Activated CD8-positive, alpha-beta memory T cell treated with anti-CD3 and anti-CD28 coated beads, Interleukin-2, amount 50 U/mL, for 4 hours (primary cell): ENCODE measurements around the gene RBM44.

Source experiments
- DNase-seq: peaks from one replicate; pipeline ENCODE4 v3.0.0-alpha.2; 2020

RBM44 gene

GRCh38 chr2:237872178-237872887 is 73.8 kb downstream of the RBM44 start:
- DNase-seq: no peak

GRCh38 chr2:237873421-237873831 is 74.8 kb downstream of the RBM44 start:
- DNase-seq: no peak

DNA sequence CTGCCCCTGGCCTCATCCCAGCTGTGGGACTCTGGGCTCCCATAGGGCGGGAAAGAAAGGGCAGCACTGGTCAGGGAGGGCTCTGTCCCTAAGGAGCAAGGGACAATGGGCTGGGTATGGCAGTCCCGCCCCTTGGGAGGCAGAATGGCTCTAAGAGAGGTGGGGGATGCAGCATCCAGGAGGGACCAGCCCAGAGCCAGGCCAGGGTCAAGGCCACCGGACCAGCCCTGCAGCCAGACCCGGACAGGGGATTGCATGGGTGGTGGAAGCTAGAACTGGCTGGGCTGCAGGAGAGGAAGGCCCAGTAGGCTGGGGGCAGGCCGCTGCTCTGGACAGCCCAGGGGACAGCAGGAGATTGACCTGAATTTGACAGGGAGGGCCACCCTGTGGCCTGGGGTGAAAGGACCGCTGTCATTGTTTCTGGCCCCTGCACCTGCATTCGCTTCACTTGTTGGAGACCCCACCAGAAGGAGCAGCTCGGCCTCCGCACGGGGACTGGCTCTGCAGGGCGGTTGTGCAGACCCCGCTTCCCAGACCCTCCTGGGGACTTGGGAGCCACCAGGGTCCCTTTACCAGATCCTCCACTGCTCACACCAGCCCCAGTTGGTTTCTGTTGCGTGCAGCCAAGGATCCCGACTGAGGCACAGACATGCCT is 75.4 kb downstream of the RBM44 start:
- DNase-seq: no peak

- no peak for DNase-seq
These were observed 76.1 kb downstream of the RBM44 start for GRCh38 chr2:237874585-237875161.

GRCh38 chr2:237875256-237876060 is 76.9 kb downstream of the RBM44 start:
- no peak for DNase-seq

- DNase-seq: no peak
These were observed 77.5 kb downstream of the RBM44 start for GRCh38 chr2:237876061-237876526.

GRCh38 chr2:237876532-237876931 is 78.0 kb downstream of the RBM44 start:
- no peak for DNase-seq

GRCh38 chr2:237876951-237877491 is 78.4 kb downstream of the RBM44 start:
- DNase-seq: no peak

GRCh38 chr2:237877576-237878307 is 79.2 kb downstream of the RBM44 start:
- no peak for DNase-seq

GRCh38 chr2:237878321-237879057 is 79.9 kb downstream of the RBM44 start:
- no peak for DNase-seq

GRCh38 chr2:237879058-237879430 is 80.5 kb downstream of the RBM44 start:
- DNase-seq: no peak

GRCh38 chr2:237879991-237880560 is 81.5 kb downstream of the RBM44 start:
- no peak for DNase-seq

GRCh38 chr2:237882510-237883481 is 84.2 kb downstream of the RBM44 start:
- DNase-seq: no peak

- no peak for DNase-seq
These were observed 85.4 kb downstream of the RBM44 start for GRCh38 chr2:237883951-237884446.

- DNase-seq: no peak
These were observed 86.1 kb downstream of the RBM44 start for GRCh38 chr2:237884681-237885080.

DNA sequence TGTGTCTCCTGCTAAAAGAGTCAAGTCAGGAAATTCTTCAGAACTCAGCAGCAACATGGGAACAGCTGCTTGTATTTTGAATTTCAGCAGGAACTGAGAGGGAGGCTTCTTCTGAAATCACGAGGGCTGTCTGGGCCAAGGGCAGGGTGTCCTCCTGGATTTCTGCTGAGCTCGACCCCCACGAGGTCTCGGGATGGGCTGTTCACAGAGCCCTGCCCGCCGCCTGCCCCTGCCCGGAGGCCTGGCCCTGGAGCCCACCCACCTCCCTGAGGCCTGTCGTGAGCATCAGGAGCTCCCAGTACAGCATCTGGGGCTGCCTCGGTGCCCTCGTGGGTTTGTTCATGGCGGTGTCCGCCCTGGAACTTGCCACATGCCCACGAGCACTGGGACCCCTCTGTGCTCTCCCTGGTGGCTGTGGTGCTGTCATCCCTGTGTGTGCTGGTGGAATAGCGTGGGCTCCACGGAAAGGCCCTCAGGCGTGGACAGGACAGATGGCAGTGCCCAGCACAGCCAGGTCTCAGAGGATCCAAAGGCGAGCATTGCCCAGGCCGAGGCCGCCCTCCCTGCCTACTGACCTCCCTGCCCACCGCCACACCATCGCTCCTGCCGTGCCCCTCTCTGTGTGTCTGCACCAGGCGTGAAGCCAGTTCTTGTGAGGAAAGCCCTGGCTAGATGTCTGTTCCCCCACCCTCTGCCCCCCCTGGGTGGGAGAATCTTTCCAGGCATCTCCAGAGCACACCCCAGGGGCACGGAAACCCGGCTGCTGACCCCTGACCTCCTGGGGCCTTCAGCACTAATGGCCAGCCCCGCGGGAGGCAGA is 86.7 kb downstream of the RBM44 start:
- no peak for DNase-seq

DNA sequence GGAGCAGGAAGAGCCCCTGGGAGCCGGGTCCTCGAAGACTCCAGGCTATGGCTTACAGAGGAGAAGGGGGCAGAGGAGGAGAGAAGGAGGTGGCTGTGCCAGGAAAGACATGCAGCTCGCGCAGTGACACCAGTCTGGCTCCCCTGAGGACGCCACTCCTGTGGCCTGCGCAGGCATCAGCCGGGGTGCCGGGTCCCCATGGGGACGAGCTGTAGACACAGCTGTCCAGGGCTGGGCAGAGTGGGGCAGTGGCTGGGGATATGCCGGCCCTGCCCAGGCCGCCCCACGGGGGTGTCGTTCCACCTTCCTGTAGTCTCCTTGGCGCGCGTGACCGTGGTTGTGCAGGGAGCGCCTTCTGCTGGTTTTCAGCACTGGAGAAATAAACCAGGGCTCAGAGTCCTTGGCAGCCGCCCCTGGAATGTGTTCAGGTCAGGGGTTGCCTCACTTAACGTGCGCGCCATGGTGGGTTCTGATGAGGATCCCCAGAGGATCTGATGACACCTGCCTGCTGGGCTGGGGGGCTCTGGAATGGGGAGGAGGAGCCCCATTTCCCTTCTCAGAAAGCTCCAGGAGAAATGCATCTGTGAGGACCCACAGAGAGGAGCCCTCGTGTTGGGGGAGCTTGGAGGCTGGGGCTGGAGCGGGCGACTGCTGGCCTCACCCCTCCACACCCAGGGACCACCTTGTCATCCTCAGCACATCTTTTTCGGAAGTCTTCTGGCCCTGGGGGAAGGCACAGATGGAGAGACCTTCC is 87.5 kb downstream of the RBM44 start:
- no peak for DNase-seq
